Neural cell (in vitro differentiated cells): ENCODE data around the gene TRIM24. TPM values are rescaled to one million over a fixed set of nuclear protein-coding genes. Genes with fewer than 3 reads are reported as not detected.

Experiments used
- H2AFZ ChIP-seq: fragments of 200-600, 300-800 bp; sonication (generic), shearing (Covaris generic); 2 replicates; pipeline ENCODE4 v1.6.0; 2014; ENCODE audit warnings: low read depth, mild to moderate bottlenecking, antibody characterized with exemption, low read length, moderate library complexity
- H3F3A ChIP-seq: fragments of 200-600 bp; shearing (Covaris generic); 2 replicates; pipeline ENCODE4 v1.6.1; 2016; ENCODE audit warnings: mild to moderate bottlenecking, moderate library complexity, mixed read lengths, antibody characterized with exemption, low read length; ENCODE audit not compliant: insufficient read depth, poor library complexity, severe bottlenecking
- H3K27ac ChIP-seq: fragments of 200-600, 300-800 bp; sonication (generic), shearing (Covaris generic); 2 replicates; pipeline ENCODE4 v1.5.1; 2014; ENCODE audit warnings: mild to moderate bottlenecking, low read length, moderate library complexity
- H3K27me3 ChIP-seq: fragments of 300-800, 200-600 bp; sonication (generic), shearing (Covaris generic); 2 replicates; pipeline ENCODE4 v1.6.0; 2014; ENCODE audit warnings: mild to moderate bottlenecking, low read depth, low read length, moderate library complexity; ENCODE audit not compliant: insufficient read depth
- H3K36me3 ChIP-seq: fragments of 300-800, 200-600 bp; sonication (generic), shearing (Covaris generic); 2 replicates; pipeline ENCODE4 v1.5.1; 2014; ENCODE audit warnings: mild to moderate bottlenecking, antibody characterized with exemption, low read length, moderate library complexity; ENCODE audit not compliant: insufficient read depth
- H3K4me2 ChIP-seq: fragments of 300-800, 200-600 bp; sonication (generic), shearing (Covaris generic); 2 replicates; pipeline ENCODE4 v1.6.0; 2014; ENCODE audit warnings: mild to moderate bottlenecking, low read length
- H3K4me3 ChIP-seq: fragments of 300-800, 200-600 bp; sonication (generic), shearing (Covaris generic); 2 replicates; pipeline ENCODE4 v1.5.1; 2014; ENCODE audit warnings: mild to moderate bottlenecking, low read length, moderate library complexity
- H3K79me2 ChIP-seq: fragments of 200-600 bp; shearing (Covaris generic); replicated peaks from 2 replicates; pipeline ENCODE4 v1.6.0; 2014; ENCODE audit warnings: mild to moderate bottlenecking, low read length, moderate library complexity; ENCODE audit not compliant: insufficient read depth
- H3K9ac ChIP-seq: fragments of 300-800, 200-600 bp; sonication (generic), shearing (Covaris generic); 2 replicates; pipeline ENCODE4 v1.6.1; 2016; ENCODE audit warnings: mild to moderate bottlenecking, low read length, mixed read lengths
- H3K9me2 ChIP-seq: fragments of 200-600 bp; shearing (Covaris generic); 2 replicates; pipeline ENCODE4 v1.6.1; 2016; ENCODE audit warnings: mild to moderate bottlenecking, low read length, mixed read lengths; ENCODE audit not compliant: insufficient read depth
- H3K9me3 ChIP-seq: fragments of 200-600, 300-800 bp; sonication (generic), shearing (Covaris generic); 2 replicates; pipeline ENCODE4 v1.6.1; 2016; ENCODE audit warnings: mild to moderate bottlenecking, mixed run types, low read length, moderate library complexity, mixed read lengths
- H4K20me1 ChIP-seq: fragments of 200-600 bp; shearing (Covaris generic); 2 replicates; pipeline ENCODE4 v1.6.1; 2016; ENCODE audit warnings: mild to moderate bottlenecking, mixed run types; ENCODE audit not compliant: insufficient read depth
- CTCF ChIP-seq: fragments of 450-650 bp; IDR thresholded peaks from 2 replicates; pipeline ENCODE4 v1.5.1; 2014; ENCODE audit warnings: antibody characterized with exemption, mild to moderate bottlenecking, moderate library complexity; ENCODE audit not compliant: poor library complexity, severe bottlenecking
- EP300 ChIP-seq: fragments of 450-650 bp; conservative IDR thresholded peaks from 2 replicates; pipeline ENCODE4 v1.6.1; 2014; ENCODE audit warnings: antibody characterized with exemption, mild to moderate bottlenecking, moderate library complexity; ENCODE audit not compliant: poor library complexity, severe bottlenecking
- EZH2 ChIP-seq: fragments of 200-600, 300-800 bp; shearing (Covaris generic), sonication (generic); IDR thresholded peaks from 2 replicates; pipeline ENCODE4 v1.6.1; 2014; ENCODE audit warnings: antibody characterized with exemption, low read length, borderline replicate concordance, mild to moderate bottlenecking; ENCODE audit not compliant: insufficient read depth, poor library complexity, severe bottlenecking
- MXI1 ChIP-seq: fragments of 450-650 bp; conservative IDR thresholded peaks from 2 replicates; pipeline ENCODE4 v1.6.1; 2014; ENCODE audit warnings: antibody characterized with exemption, mild to moderate bottlenecking; ENCODE audit not compliant: poor library complexity, severe bottlenecking
- POLR2AphosphoS5 ChIP-seq: IDR thresholded peaks from 2 replicates; pipeline ENCODE4 v1.6.1; 2012
- RAD21 ChIP-seq: fragments of 450-650 bp; conservative IDR thresholded peaks from 2 replicates; pipeline ENCODE4 v1.6.1; 2014; ENCODE audit warnings: antibody characterized with exemption, mild to moderate bottlenecking, moderate library complexity
- REST ChIP-seq: IDR thresholded peaks from 2 replicates; pipeline ENCODE4 v1.6.1; 2012; ENCODE audit warnings: borderline replicate concordance
- SMC3 ChIP-seq: fragments of 450-650 bp; conservative IDR thresholded peaks from 2 replicates; pipeline ENCODE4 v1.6.1; 2014; ENCODE audit warnings: antibody characterized with exemption, mild to moderate bottlenecking, moderate library complexity; ENCODE audit not compliant: poor library complexity
- TAF1 ChIP-seq: IDR thresholded peaks from 2 replicates; pipeline ENCODE4 v1.6.1; 2012; ENCODE audit warnings: low read depth
- polyA plus RNA-seq: library from polyadenylated mRNA; depleted of rRNA; stranded (reverse); fragments of >200 nt; gene quantifications from 2 replicates; pipeline ENCODE4 v1.2.3, GENCODE V29; 2014

TRIM24 gene
- polyA plus RNA-seq, 1 donor from 2014 or later: 47.1 TPM

- H3K36me3 ChIP-seq: peaks cover 72% of the 10 kb centered on the region
- no peaks in the 10 kb centered on the region for H4K20me1 ChIP-seq
- TF ChIP-seq EP300: no peak
- TF ChIP-seq POLR2AphosphoS5: no peak
- no peak for TF ChIP-seq RAD21
- no peak for TF ChIP-seq REST
- TF ChIP-seq CTCF: no peak
- no peak for TF ChIP-seq EZH2
- no peak for TF ChIP-seq TAF1
- no peak for TF ChIP-seq SMC3
- no peak for TF ChIP-seq MXI1
- H3K9me3 ChIP-seq: peaks cover 11% of the 10 kb centered on the region
- H3K27ac ChIP-seq: no peak overlapping the region
- no peak overlapping the region for H2AFZ ChIP-seq
- no peaks in the 10 kb centered on the region for H3K9me2 ChIP-seq
- H3K79me2 ChIP-seq: peaks cover 18% of the 10 kb centered on the region
- H3F3A ChIP-seq: no peaks in the 10 kb centered on the region
- H3K9ac ChIP-seq: no peak overlapping the region
- H3K4me2 ChIP-seq: no peak overlapping the region
- no peak overlapping the region for H3K4me3 ChIP-seq
- H3K27me3 ChIP-seq: no peaks in the 10 kb centered on the region
Measured at GRCh38 chr7:138556771-138557484, 96.9 kb downstream of the TRIM24 start.

GRCh38 chr7:138559448-138559847, 99.4 kb downstream of the TRIM24 start:
- Histone ChIP-seq H3K9ac (no peak overlapping the region), H3K79me2 (peaks cover 18% of the 10 kb centered on the region), H3F3A (no peaks in the 10 kb centered on the region), H4K20me1 (no peaks in the 10 kb centered on the region), H3K4me3 (no peak overlapping the region), H3K4me2 (no peak overlapping the region), H3K9me2 (no peaks in the 10 kb centered on the region), H3K27me3 (no peaks in the 10 kb centered on the region), H3K36me3 (peaks cover 88% of the 10 kb centered on the region), H3K27ac (no peak overlapping the region), H3K9me3 (peaks cover 14% of the 10 kb centered on the region), H2AFZ (no peak overlapping the region)
- TF ChIP-seq POLR2AphosphoS5: no peak
- no peak for TF ChIP-seq CTCF
- TF ChIP-seq RAD21: no peak
- TF ChIP-seq EP300: no peak
- no peak for TF ChIP-seq MXI1
